HL-60/S4 (cell line): ENCODE results near the gene MBD3L2.
"Not testable (repeated sequence)": the region's sequence is repeated elsewhere in the genome, so short reads cannot be mapped to it uniquely, and the experiment has no call there.

ENCODE experiments used
- in situ Hi-C: fragments of 300-500 bp; cut with MboI; formaldehyde crosslinking; loops from 2 replicates; pipeline ENCODE4 v1.14.3; 2022; ENCODE audit warnings: low sequenced_read_pairs

Gene MBD3L2

GRCh38 chr19:7049021-7049420, at the start of gene MBD3L2:
Gene MBD3L2, plus strand, starts transcription at chr19:7049321. Its CDS starts 53 bp downstream, at chr19:7049374.
- in situ Hi-C loops: not testable (repeated sequence)

DNA sequence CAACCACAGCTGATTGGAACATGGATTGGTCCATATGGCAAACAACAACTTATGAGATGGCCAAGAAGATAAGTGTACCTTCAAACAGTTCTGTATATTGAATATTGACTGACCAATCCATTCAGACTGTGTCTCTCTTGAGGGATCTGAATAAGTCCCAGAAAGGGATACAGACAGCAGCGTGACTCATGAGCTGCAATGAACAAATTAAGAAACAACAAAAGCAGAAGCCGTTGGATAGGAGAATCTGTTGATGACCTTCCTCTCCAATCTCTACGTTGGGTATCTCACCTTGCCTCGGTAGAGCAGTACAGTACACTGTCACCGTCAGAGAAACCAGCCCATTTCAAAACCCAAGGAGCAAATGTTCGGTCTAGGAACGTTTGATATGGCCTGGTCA, 49.2 kb upstream of the MBD3L2 start:
- in situ Hi-C loops: loop anchor here (10.0 kb wide), 1 partner anchor 65 kb away; the partner anchor contains the start of gene ZNF557

GRCh38 chr19:7000333-7000732, 48.8 kb upstream of the MBD3L2 start:
- in situ Hi-C loops: loop anchor here (10.0 kb wide), 1 partner anchor 64 kb away; the partner anchor contains the start of gene ZNF557

GRCh38 chr19:7000816-7001215, 48.3 kb upstream of the MBD3L2 start:
- in situ Hi-C loops: loop anchor here (10.0 kb wide), 1 partner anchor 64 kb away; the partner anchor contains the start of gene ZNF557

- in situ Hi-C loops: loop anchor here (10.0 kb wide), 1 partner anchor 60 kb away; the partner anchor contains the start of gene ZNF557
These were observed 44.7 kb upstream of the MBD3L2 start for GRCh38 chr19:7004313-7004931.

DNA sequence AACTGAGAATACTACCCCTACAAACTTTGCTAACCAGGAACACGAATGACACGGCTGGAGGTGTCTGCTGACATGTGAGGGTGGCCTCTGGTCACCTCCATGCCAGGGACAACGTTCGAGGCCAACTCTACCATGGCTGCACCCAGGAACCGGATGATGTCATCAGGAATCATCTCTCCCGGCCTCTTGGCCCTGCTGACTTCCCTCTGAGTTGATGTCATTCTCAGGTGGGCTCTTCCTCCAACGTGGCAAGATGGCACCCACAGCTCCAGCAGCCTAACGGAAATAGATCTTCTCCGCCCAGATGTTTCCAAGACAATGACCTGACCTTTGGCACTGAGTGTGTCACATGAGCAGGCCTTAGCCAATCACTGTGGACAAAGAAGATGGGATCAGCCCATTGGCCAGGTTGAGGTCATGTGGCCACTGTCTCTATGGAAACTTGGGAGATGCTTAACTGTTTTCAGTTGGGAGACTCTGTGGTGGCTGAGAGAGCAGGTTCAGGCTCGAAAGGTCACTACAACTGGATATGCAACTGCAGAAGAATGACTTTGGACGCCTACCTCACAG, 42.9 kb upstream of the MBD3L2 start:
- in situ Hi-C loops: loop anchor here (10.0 kb wide), 1 partner anchor 59 kb away; the partner anchor contains the start of gene ZNF557

- in situ Hi-C loops: loop anchor here (10.0 kb wide), 1 partner anchor 57 kb away; the partner anchor contains the start of gene ZNF557
These were observed 41.3 kb upstream of the MBD3L2 start for GRCh38 chr19:7007859-7008258.

DNA sequence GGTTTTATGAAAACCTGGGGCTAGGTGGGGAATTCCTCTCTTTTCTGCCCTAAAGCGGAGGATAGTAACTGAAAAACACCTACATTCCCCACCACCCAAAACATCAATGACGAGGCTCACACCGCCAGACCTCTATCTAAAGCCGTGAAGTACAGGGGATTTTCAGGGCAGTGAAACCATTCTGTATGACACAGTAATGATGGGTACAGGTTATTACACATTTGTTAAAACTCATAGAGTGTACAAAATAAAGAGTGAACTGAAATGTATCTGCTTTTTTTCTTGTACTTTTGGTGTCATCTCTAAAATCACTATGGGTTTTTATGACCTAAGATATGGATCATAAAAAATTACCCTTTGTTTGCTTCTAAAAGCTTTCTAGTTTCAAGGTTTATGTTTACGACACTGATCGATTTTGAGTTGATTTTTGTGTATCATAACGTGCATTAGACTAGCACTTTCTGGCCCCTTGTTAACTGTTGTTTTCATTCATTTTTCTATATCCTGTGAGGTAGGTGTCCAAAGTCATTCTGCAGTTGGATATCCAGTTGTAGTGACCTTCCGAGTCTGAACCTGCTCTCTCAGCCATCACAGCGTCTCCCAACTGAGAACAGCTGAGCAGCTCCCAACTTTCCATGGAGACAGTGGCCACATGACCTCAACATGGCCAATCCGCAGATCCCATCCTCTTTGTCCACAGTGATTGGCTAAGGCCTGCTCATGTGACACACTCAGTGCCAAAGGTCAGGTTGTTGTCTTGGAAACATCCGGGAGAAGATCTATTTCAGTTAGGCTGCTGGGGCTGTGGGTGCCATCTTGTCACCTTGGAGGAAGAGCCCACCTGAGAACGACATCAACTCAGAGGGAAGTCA, 38.2 kb upstream of the MBD3L2 start:
- in situ Hi-C loops: no loop called here

GRCh38 chr19:7013678-7014077, 35.4 kb upstream of the MBD3L2 start:
- in situ Hi-C loops: no loop called here

GRCh38 chr19:7018828-7019227, 30.3 kb upstream of the MBD3L2 start:
- in situ Hi-C loops: no loop called here

DNA sequence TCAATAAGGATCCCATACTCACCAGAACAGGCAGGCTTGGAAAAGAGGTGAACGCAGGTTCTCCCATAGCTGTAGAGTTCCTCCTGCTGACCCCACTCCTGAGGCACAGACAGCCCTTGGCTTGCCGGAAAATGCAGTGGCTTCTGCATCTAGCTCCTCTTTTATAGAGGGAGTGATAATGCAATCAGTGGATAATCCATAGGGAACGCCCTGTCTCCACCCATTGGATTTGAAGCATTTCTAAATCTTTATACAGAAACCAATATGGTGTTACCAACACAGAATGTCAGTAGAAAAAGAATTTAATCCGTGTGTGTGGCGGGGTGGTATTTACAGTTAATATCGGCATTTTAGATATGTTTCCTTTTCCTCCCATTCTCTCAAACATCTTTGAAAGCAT, 27.8 kb upstream of the MBD3L2 start, which contains the start of gene MBD3L2B:
Gene MBD3L2B, minus strand, starts transcription at position 101 of the 400 bp plus-strand sequence. Its CDS starts 34 bp downstream, at position 67.
- in situ Hi-C loops: not testable (repeated sequence)

DNA sequence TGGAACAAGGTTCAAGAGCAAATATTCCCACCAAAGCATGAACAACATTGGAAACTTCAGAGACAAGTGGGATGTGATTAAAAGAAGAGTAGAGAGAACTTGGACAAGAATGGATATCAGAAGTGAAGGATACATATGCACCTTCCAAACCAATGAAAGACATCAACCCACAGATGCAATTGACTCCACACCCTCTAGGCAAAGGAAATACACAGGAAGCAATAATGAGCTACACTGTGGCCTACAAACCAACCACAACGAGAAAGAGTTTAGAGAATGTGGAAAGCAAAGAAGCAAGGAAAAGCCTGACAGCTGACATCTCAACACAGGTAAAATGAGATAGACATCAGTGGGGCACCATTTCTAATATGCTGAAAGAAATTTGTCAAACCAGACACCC, 20.3 kb upstream of the MBD3L2 start:
- in situ Hi-C loops: not testable (repeated sequence)

- in situ Hi-C loops: not testable (repeated sequence)
These were observed 18.8 kb upstream of the MBD3L2 start, which contains the start of gene MBD3L5 for GRCh38 chr19:7030278-7030677. Gene MBD3L5, plus strand, starts transcription at chr19:7030578. Its CDS starts 34 bp downstream, at chr19:7030612.

DNA sequence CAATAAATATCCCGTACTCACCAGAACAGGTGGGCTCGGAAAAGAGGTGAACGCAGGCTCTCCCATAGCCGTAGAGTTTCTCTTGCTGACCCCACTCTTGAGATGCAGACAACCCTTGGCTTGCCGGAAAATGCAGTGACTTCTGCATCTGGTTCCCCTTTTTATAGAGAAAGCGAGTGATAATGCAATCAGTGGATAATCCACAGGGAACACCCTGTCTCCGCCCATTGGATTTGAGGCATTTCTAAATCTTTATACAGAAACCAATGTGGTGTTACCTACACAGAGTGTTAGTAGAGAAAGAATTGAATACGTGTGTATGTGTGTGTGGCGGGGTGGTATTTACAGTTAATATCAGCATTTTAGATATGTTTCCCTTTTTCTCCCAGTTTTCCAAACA, 9.0 kb upstream of the MBD3L2 start, which contains the start of gene MBD3L4:
Gene MBD3L4, minus strand, starts transcription at position 101 of the 400 bp plus-strand sequence. Its CDS starts 35 bp downstream, at position 66.
- in situ Hi-C loops: not testable (repeated sequence)

- in situ Hi-C loops: not testable (repeated sequence)
These were observed 7.6 kb upstream of the MBD3L2 start for GRCh38 chr19:7041563-7041962.

DNA sequence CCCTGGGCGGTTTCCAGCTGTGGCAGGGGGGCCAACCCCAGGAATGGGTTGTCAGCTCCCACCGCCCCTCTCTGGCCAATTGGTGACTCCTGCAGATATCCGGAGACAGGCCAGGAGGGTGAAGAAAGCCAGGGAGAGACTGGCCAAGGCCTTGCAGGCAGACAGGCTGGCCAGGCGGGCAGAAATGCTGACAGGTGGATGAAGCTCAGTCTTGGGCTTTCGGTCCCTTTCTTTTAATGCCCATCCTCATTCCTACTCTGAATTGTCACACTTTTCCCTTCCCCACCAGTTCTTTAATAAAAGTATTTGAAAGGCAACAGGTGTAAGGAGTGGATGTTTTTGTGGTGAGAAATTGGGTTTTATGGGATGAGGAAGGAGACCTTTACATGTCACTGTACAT, 2.3 kb downstream of the MBD3L2 start:
- in situ Hi-C loops: not testable (repeated sequence)

GRCh38 chr19:7052896-7053295, 3.8 kb downstream of the MBD3L2 start:
- in situ Hi-C loops: not testable (repeated sequence)

DNA sequence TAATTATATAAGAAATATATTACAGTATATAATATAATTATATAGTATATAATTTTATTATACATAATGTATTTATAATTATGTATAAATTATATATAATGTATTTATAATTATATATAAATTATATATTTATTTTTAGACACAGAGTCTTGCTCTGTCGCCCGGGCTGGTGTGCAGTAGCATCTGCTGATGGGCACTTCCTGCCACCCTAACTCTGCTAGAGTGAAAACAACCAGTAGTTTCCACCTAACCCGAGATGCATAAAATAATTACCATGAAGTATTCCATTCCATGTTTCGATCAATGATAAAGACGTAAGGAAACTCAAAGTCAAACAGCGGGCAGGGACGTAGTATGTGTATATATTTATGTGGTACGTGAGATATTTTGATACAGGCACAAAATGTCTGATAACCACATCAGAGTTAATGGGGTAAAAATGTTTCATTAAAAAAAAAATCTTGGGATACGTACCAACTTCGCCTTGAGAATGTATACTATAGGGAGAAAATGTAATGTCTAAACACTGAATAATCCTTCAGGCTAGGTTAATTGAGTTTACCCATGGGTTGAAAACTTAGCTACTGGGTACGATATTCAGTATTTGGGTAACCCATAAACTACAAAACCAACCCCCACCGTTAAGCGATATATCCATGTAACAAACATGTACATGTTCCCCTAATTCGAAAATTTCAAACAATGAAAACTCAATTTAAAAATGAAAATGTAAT, 5.7 kb downstream of the MBD3L2 start:
- in situ Hi-C loops: not testable (repeated sequence)

- in situ Hi-C loops: not testable (repeated sequence)
These were observed 6.6 kb downstream of the MBD3L2 start for GRCh38 chr19:7055679-7056078.

DNA sequence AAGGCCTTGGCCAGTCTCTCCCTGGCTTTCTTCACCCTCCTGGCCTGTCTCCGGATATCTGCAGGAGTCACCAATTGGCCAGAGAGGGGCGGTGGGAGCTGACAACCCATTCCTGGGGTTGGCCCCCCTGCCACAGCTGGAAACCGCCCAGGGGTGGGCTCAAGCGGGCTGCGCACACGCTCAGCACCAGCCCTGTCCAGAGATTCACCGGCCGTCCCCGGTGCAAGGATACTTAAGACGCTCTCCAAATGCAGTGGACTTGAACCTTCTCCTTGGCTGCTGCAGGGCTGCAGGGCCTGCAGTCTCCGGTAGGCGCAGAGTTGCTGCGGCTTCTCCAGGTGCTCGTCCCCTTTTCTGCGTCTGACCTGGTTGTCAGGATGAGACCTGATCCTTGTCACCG, 7.2 kb downstream of the MBD3L2 start:
- in situ Hi-C loops: not testable (repeated sequence)
